SU-DHL-6 (cell line): ENCODE results near the gene RANBP9.

Experiments
- H2AFZ ChIP-seq: fragments of 200-600 bp; sonication (generic); 2 replicates; pipeline ENCODE4 v1.6.1; 2014; ENCODE audit warnings: low read depth, mild to moderate bottlenecking, moderate library complexity, mixed read lengths, antibody characterized with exemption, low read length; ENCODE audit not compliant: severe bottlenecking
- H3F3A ChIP-seq: fragments of 200-600 bp; shearing (Covaris generic); 2 replicates; pipeline ENCODE4 v1.6.0; 2016; ENCODE audit warnings: antibody characterized with exemption, mild to moderate bottlenecking; ENCODE audit not compliant: insufficient read depth
- H3K27ac ChIP-seq: fragments of 200-600 bp; sonication (generic); 2 replicates; pipeline ENCODE4 v1.5.1; 2016; ENCODE audit warnings: low read depth, mild to moderate bottlenecking, low read length, moderate library complexity, mixed read lengths
- H3K27me3 ChIP-seq: fragments of 200-600 bp; sonication (generic), shearing (Covaris generic); 2 replicates; pipeline ENCODE4 v1.6.0; 2014; ENCODE audit warnings: mild to moderate bottlenecking, low read length
- H3K36me3 ChIP-seq: fragments of 200-600 bp; sonication (generic); 2 replicates; pipeline ENCODE4 v1.6.1; 2014; ENCODE audit warnings: mild to moderate bottlenecking, low read length, mixed read lengths
- H3K4me2 ChIP-seq: fragments of 300-600, 200-600 bp; shearing (Covaris generic), sonication (generic); 2 replicates; pipeline ENCODE4 v1.6.0; 2014; ENCODE audit warnings: low read length, low read depth, mild to moderate bottlenecking; ENCODE audit not compliant: poor library complexity, severe bottlenecking
- H3K4me3 ChIP-seq: fragments of 200-600 bp; sonication (generic); 2 replicates; pipeline ENCODE4 v1.5.1; 2014; ENCODE audit warnings: antibody characterized with exemption, low read length, mild to moderate bottlenecking, mixed read lengths; ENCODE audit not compliant: insufficient read depth, poor library complexity, severe bottlenecking
- H3K79me2 ChIP-seq: fragments of 200-600 bp; sonication (generic); 2 replicates; pipeline ENCODE4 v1.6.1; 2014; ENCODE audit warnings: mild to moderate bottlenecking, low read length, moderate library complexity; ENCODE audit not compliant: insufficient read depth
- H3K9ac ChIP-seq: fragments of 200-600 bp; sonication (generic); 2 replicates; pipeline ENCODE4 v1.7.0; 2014; ENCODE audit warnings: mild to moderate bottlenecking, low read length
- H3K9me2 ChIP-seq: fragments of 200-600 bp; sonication (generic); replicated peaks from 2 replicates; pipeline ENCODE4 v1.6.1; 2014; ENCODE audit warnings: low read length; ENCODE audit not compliant: insufficient read depth
- H3K9me3 ChIP-seq: fragments of 200-600 bp; sonication (generic); 2 replicates; pipeline ENCODE4 v1.6.1; 2014; ENCODE audit warnings: low read length, mixed read lengths; ENCODE audit not compliant: insufficient read depth
- H4K20me1 ChIP-seq: fragments of 200-600 bp; sonication (generic); 2 replicates; pipeline ENCODE4 v1.6.1; 2014; ENCODE audit warnings: low read depth, mild to moderate bottlenecking, antibody characterized with exemption, low read length, moderate library complexity, mixed read lengths
- CTCF ChIP-seq: fragments of 200-600 bp; sonication (generic); IDR thresholded peaks from one replicate; pipeline ENCODE4 v1.5.1; 2017; ENCODE audit warnings: antibody characterized with exemption, mild to moderate bottlenecking, low read length, moderate library complexity; ENCODE audit not compliant: insufficient read depth, poor library complexity, severe bottlenecking
- EZH2phosphoT487 ChIP-seq: fragments of 200-600 bp; sonication (generic), shearing (Covaris generic); conservative IDR thresholded peaks from 2 replicates; pipeline ENCODE4 v1.6.1; 2018; ENCODE audit warnings: mild to moderate bottlenecking, antibody characterized with exemption, low read length, moderate library complexity, mixed read lengths

The RANBP9 gene

GRCh38 chr6:13741365-13741764, 29.7 kb upstream of the RANBP9 start:
- Histone ChIP-seq H3F3A (no peaks in the 10 kb centered on the region), H3K36me3 (no peaks in the 10 kb centered on the region), H2AFZ (no peak overlapping the region), H4K20me1 (no peaks in the 10 kb centered on the region), H3K4me2 (no peak overlapping the region), H3K9ac (no peak overlapping the region), H3K27ac (no peak overlapping the region), H3K79me2 (no peaks in the 10 kb centered on the region), H3K27me3 (no peaks in the 10 kb centered on the region), H3K9me2 (no peaks in the 10 kb centered on the region), H3K9me3 (no peaks in the 10 kb centered on the region), H3K4me3 (no peak overlapping the region)
- no peak for TF ChIP-seq EZH2phosphoT487
- TF ChIP-seq CTCF, result no peak

GRCh38 chr6:13735031-13735430, 23.4 kb upstream of the RANBP9 start:
- no peak for TF ChIP-seq EZH2phosphoT487
- no peak for TF ChIP-seq CTCF
- H3K36me3 ChIP-seq, result no peaks in the 10 kb centered on the region
- H3K4me3 ChIP-seq, result no peak overlapping the region
- no peaks in the 10 kb centered on the region for H3K9me2 ChIP-seq
- H3F3A ChIP-seq, result no peaks in the 10 kb centered on the region
- no peaks in the 10 kb centered on the region for H3K9me3 ChIP-seq
- H2AFZ ChIP-seq, result no peak overlapping the region
- H4K20me1 ChIP-seq, result no peaks in the 10 kb centered on the region
- no peaks in the 10 kb centered on the region for H3K27me3 ChIP-seq
- no peak overlapping the region for H3K27ac ChIP-seq
- H3K9ac ChIP-seq, result no peak overlapping the region
- no peak overlapping the region for H3K4me2 ChIP-seq
- no peaks in the 10 kb centered on the region for H3K79me2 ChIP-seq

- TF ChIP-seq CTCF (no peak), EZH2phosphoT487 (no peak)
- Histone ChIP-seq H3K9me2 (no peaks in the 10 kb centered on the region), H3K4me3 (no peak overlapping the region), H3F3A (no peaks in the 10 kb centered on the region), H2AFZ (no peak overlapping the region), H3K36me3 (no peaks in the 10 kb centered on the region), H3K4me2 (no peak overlapping the region), H3K27ac (no peak overlapping the region), H3K79me2 (no peaks in the 10 kb centered on the region), H4K20me1 (no peaks in the 10 kb centered on the region), H3K9me3 (no peaks in the 10 kb centered on the region), H3K9ac (no peak overlapping the region), H3K27me3 (no peaks in the 10 kb centered on the region)
Observed at GRCh38 chr6:13733178-13733887, 21.7 kb upstream of the RANBP9 start.
